ENCODE results near the gene PLEKHM2.

GRCh38 chr1:15685820-15686219 is 1.7 kb downstream of the PLEKHM2 start:
- TF ChIP-seq EZH2 (IDR thresholded peaks at IDR 0.05; ENCODE audit: low read length) (no peak), CTCF (optimal IDR thresholded peaks at IDR 0.05 in 1 of 3, IDR thresholded peaks at IDR 0.05 in 1 of 3, conservative IDR thresholded peaks at IDR 0.05 in 1 of 3; ENCODE audit: extremely low read depth in 1 of 3, insufficient read depth in 2 of 3, low read length in 3 of 3) (no peak)

Data from keratinocyte (primary cell).